ENCODE results near the gene NIN. TPM values are rescaled to one million over a fixed set of nuclear protein-coding genes. Genes with fewer than 3 reads are reported as not detected.
"Not testable (repeated sequence)": the region's sequence is repeated elsewhere in the genome, so short reads cannot be mapped to it uniquely, and the experiment has no call there.

NIN gene
- polyA plus RNA-seq, 1 donor: 43.1 TPM

DNA sequence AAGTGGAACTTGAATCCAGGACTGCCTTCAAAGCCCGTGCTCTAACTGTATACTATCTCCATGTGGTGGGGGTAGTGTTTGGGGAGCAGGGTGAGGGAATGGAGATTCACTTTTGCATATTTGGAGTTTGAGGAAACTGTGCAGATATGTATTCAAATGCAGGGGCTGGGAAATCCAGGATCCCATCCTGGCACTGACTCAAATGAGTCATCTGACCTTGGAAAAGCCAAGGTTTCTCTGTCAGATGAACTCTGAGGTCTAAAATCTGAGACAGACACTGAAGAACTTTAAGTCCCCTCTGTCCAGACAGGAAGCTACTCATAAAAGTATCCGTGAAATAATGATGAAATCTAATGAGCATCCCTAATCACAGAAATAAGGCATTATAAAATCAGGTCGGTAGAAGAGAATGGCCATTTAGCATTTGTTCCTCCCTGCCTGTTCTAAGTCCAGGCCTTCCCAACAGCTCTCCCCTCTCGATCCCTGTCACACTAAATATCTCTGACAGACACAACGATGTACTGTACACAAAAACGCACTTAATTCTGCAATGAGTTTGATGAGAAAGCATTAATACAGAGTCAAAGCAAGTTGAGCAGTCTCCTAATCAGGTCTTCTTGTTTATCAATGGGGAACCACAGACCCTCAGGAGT is 14.4 kb downstream of the NIN start:
- no peak for DNase-seq

DNA sequence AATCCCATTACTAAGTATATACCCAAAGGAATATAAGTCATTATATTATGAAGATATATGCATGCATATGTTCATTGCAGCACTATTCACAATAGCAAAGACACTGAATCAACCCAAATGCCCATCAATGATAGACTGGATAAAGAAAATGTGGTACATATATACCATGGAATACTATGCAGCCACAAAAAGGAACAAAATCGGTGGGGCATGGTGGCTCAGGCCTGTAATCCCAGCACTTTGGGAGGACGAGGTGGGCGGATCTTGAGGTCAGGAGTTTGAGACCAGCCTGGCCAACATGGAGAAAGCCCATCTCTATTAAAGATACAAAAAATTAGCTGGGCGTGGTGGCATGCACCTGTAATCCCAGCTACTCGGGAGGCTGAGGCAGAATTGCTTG is 15.4 kb downstream of the NIN start:
- not testable (repeated sequence) for DNase-seq

DNA sequence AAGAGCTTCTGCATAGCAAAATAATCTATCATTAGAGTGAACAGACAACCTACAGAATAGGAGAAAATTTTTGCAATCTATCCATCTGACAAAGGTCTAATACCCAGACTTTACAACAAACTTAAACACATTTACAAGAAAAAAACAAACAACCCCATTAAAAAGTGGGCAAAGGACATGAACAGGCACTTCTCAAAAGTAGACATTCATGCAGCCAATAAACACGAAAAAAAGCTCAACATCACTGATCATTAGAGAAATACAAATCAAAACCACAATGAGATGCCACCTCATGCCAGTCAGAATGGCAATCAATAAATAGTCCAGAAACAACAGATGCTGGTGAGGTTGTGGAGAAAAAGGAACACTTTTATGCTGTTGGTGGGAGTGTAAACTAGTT is 15.9 kb downstream of the NIN start:
- DNase-seq: not testable (repeated sequence)

DNA sequence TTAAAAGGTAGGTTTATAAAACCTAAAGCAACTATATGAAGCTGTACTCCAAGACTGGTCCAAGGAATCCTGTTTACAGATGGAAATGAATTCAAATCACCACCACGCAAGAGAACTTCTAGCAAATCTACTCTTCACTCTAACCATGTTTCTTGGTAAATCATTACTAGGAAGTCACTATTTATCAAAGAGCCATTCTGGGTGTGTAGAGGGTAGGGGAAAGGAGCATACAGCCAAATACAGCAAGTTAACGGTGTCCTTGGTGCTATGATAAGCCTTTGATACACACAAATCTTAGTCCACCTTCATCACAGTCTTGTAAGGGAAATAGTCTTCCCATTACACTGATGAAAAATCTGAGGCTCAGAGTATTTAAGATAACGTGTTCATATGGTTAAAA is 16.8 kb downstream of the NIN start:
- no peak for DNase-seq

DNA sequence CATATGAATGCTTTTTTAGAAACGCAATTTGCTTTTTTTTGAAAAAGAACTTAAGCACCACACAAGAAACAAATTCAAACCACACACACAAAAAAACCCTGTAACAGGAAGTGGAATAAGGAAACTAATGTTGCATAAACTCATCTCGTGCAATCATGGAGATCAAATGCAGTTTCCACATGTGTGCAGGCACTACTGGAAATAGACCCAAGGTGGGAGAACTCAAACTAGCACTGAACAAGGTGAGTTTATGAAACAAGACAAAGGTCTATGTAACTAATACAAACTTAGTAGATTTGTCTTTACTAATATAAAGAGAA is 17.5 kb downstream of the NIN start:
- DNase-seq: no peak

DNA sequence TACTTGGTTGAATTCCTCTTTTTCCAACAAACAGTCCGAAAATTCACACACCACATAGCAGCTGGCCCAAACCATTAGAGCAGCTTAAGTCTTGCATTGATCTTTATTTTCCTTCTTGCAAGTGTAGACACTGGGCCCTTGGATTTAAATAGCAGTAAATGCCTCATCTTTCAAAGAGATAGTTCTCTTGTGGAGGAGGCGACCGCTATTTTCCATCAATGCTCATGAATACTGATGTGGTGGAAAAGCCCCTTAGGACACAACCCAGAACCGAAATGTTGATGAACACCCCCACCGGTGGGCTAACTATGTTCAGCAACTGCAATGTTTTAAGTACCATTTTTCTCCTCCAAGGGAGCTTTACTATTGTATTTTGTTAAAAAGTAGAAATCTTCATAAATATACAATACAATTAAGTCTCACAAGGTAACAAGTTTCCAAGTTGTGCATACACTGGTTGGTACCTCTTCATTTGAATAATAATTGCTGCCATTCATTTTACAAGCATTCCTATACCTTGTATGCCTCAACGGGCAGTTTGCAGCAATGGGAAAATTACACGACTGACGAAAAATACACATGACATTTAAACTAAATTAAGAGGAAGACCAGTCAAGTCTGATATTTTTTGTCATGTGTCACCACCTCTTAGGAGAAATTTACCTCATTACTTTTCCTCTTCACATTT is 18.0 kb downstream of the NIN start:
- DNase-seq: no peak

DNA sequence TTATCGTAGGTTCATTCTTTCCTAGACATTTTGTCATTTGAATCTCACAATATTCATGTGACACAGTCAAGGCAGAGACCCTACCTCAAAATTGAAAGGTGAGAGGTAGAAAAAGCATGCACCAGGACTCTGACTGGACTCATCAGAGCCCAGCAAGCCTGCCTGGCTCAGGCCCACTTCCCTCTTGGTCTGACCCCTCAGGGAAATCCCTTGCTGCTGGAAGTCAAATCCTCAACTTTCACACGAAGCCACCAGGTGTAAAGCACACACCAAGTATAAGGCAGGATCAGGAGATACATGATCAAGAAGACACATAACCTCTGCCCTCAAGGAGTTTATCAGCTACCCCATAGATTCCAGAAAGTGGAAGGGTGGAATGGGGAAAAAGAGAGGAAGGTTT is 18.8 kb downstream of the NIN start:
- DNase-seq: no peak

DNA sequence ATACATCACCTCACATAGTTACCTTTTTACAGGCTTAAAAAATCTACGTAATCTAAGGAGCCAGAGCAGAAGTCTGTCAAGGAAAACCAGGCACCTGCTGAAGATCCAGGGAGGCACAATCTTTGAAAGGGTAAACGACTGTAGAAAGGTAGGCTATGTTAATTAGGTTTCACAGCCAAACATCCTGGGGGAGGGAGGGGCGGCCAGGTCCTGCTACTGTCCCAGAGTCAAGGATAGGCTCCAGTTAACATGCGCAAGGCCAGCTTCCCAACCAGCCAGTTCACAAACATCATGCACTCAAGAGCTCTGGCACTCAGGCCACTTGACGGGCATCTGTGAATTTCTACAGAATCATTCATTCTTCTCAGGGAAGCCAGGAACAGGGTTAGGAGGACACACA is 22.9 kb downstream of the NIN start:
- DNase-seq: no peak

DNA sequence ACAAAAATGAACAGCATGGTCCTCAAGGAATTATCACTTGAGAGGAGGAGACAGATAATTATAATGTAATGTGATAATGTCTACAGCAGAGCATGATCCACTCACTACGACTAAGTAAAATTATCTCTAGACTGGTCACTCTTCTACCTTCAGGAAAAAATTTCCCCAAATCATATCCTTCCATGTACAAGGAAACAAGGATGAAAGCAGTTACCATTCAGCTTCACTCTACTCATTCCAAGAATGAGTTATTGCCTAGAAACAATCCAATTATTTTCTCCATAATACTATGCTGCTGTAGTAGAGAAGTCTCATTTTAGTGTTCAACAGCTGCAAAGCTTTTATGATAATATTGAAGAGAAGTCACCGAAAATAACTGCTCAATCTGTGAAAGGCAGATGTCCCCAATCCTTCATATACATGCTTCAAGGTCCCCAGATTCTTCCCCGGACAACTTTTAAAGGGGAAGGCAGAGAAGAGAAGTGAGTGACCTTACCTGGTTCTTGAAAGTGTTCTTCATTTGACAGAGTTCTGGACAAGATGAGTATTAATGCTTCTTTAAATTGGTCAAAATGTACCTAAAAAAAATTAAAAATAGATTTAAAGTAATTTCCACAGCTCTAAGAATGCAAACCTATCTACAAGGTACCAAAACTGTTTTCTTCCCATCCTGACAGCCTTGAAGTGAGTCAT is 24.6 kb downstream of the NIN start:
- no peak for DNase-seq

DNA sequence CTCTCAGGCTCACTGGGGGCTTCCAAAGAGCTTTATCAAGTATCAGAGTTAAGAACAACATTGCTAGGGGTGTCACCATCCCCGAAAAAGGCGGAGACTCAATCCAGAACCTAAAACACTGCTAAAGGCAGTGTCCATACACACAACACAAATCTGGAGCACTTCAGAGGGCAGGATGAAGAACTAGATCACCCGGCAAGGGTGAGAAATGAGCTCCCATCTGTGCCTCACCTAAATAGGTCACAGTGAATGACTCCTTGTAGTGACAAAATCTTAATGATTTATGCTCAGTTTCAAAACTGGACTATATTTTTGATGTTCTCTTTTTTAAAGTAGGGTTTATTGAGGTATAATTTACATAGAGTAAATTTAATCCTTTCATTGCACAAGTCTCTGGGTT is 25.6 kb downstream of the NIN start:
- no peak for DNase-seq

DNA sequence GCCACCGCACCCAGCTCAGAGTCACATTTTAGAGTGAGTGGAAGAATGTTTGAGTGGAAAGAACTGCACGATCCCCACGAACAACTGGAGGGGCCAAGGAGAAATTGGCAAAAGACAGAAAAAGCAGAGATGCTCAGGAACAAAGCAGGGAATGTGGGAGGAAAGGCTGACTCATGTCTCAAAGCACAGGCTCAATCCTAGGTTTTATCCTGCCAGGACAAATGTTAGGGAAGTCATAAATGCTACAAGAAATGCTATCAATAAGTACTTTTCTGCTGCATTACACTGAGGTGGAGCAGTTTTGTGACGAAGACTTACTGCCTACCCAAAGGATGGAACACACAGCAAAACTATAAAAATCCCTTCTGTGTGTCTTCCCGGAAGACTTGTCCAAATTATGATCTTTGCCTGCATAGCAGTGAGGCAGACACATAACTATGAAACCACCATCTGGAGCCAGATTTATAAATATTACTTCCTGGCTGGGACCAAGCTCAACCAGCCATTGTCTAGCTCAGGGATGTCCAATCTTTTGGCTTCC is 26.7 kb downstream of the NIN start:
- no peak for DNase-seq

DNA sequence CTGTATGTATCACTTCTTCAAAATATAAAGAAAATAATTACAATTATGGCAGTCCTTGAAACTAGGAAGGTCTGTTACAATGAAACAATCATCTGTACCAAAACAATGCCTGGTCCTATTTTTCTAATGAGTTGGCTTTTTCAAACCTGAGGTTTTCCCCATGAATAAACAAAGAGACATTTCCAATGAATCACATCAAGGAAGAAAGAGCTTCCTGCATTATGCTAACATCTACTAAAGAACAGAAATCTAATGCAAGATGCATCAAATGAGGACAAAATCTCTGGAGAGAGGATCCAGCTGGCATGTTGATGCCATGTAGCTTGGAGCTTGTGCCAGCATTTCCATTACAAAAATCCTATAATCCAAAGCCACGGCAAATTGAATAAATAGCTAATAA is 29.3 kb downstream of the NIN start:
- DNase-seq: no peak

DNA sequence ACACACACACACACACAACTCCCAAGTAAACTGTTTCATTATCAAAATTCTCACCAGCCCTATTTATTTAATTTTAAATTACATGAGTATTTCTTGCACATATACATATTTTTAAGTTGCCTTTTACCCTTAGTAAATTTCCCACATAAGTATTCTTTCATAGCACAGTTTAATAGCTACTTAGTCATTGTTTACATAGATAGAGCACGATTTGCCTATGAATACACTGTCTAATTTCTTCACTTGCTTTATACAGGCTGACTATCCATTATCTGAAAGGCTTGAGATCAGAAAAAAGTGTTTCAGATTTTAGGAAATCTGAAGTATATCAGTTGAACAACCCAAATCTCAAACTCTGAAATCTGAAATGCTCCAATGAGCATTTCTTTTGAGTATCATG is 30.9 kb downstream of the NIN start:
- DNase-seq: no peak

DNA sequence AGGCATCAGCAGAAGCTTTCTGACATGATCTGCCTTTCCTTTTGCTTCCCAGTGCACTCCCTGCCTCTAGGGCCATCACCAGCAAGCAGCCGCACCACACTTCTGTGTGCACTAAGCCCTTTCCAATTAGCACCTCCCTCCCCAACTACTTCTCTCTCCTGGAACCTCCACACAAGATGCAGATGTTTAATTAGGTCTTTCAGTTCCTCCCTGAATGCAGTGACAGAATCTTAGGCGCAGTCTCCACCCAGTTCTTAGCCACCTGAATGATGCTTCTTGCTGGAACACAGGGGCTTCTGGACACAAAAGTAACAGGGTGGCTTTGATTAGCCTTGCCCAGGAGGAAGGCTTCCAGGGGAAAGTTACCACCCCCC is 32.9 kb downstream of the NIN start:
- DNase-seq: no peak

DNA sequence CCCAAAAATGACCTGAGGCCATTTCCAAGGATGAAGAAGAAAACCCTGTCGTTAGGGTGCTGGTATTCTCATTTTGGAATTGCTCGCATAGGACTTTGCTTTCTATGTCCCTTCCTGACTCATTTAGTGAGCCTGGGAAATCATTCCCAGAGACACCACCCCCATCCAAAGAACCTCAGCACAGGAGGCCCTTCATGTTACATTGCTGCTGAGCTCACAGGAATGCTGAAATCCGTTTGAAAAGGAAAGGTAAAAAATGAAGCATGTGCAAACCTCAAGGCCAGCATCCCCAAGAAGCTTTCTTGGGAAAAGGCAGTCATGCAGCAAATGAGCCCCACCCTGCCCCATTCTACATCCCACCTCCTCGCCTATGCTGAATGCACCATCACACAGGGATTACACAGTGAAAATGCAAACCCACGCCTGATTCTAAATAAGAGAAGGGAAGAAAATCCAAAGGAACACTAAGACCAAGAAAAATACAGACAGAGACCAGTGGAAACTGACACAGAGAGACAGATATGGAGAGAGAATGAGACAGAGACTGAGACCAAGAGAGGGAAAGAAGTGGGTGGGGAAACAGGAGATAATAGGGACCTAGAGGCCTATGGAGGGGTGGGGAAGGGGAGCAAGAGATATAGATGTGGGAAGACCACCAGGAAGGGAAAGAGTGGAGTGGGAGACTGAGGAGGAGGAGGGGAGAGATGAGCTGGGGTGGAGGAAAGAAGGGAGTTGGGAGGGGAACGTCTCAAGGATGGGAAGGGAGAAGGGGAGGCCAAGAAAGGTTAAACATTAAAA is 33.5 kb downstream of the NIN start:
- no peak for DNase-seq

DNA sequence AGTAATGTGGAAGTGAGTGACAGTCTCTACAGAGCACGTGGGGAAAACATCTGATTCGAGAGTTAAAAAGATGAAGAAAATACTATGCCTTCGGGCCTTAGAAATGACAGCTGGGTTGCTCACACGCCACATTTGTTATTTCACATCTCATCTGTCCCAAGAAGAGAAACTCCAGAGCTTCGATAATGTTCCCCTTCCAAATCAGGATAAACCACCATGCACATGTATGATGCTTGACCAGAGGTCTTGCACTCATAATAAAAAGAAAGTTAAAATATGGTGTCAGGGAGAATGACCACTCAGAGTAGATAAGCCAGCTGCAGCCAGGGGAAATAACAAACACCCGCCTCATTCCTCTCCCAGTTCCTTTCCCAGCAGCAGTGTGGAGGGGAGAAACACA is 34.6 kb downstream of the NIN start:
- no peak for DNase-seq

DNA sequence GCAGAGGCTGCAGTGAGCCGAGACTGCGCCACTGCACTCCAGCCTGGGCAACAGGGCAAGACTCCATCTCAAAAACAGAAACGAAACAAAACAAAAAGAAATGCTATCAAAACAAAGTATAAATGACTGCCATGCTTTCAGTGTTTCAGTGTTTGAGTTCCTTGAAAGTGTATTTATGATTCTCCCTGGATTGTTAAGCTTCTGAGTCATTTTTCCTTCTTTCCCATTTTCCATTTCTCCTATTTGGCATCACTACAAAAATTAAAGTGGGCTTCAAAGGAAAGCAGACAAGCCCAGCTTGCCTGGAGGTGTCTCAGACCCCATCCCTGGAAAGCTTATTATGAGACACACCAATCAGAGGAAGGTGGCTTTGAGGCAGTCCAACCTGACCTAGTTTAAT is 35.1 kb downstream of the NIN start:
- DNase-seq: no peak

DNA sequence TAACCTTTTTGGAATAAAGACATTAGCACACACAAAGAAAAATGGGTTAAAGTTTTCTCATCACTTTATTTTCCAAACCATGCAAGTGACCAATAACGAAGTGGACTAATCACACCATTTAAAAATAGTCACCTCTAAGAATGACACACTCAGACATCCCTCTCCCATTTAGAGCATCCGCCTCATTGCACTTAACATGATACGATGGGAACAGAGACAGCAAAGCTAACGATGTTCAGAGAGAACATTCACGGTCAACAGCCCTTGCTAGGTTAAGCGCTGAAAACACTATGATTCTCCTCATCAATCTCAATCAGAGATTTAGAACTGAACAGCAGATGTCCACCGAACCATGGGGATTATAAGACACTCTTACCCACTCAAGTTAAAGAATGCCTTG is 35.8 kb downstream of the NIN start:
- DNase-seq: no peak

DNA sequence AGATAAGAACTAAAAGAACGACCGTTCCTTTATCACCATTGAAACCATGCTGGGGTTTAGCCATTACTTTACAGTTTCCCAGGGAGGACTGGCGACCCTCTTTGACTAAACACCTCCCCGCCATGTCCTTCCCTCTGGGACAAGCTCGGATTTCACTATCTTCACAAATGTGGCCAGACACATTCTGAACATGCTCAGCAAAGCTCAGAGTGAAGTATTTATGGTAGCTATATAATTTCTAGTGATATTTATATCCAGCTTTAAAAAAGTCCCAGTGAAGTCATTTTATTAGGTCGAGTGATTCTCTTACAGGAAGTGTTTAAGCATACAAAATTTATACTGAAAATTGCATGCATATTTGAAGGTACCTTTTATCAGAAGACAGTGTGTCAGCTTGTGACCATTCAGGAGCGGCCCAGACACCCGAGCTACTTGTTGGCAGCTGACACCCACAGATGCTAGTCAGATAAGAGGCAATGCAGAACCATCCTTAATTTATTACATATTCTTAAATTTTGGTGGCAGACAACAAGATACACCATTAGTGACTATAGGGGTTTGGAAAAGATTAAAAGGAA is 36.8 kb downstream of the NIN start:
- no peak for DNase-seq

DNA sequence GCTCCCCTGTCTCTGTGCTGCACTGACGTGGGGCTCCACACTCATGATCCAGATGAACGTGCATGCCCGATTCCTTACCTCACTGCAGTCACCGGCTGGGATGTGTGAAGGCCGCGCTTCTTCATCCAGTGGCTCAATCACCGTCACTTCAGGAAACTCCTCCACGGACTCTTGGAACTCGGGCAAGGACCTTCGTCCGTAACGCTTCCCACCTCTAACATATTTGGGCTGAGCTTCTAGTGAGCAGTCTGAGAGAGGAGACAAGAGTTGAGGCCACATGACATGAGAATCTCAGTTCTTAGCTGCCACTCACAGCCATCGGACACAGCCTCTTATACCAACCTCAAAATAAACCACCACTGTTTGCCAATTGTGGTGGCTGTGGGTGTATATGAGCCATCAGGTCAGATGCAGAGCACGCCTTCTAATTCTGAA is 38.3 kb downstream of the NIN start:
- DNase-seq: no peak

DNA sequence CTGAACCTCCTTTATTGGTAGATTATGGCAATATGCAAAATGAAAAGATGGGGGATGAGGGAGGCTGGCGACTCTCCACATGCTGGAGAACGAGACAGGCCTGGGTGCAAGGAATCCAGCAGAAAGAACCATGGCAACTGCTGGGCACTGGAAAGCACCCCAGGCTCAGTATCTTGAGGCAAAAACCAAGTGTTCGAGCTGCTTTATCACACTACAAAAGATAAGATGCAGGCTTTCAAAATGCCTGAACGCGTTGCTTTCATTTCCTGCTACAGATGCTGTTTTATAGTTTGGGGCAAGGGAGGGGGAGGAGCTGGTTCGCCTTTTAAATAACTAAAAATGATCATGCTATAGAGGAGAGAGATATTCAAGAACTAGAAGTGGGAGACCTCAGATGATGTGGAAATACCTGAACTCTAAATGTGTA is 38.9 kb downstream of the NIN start:
- DNase-seq: no peak

DNA sequence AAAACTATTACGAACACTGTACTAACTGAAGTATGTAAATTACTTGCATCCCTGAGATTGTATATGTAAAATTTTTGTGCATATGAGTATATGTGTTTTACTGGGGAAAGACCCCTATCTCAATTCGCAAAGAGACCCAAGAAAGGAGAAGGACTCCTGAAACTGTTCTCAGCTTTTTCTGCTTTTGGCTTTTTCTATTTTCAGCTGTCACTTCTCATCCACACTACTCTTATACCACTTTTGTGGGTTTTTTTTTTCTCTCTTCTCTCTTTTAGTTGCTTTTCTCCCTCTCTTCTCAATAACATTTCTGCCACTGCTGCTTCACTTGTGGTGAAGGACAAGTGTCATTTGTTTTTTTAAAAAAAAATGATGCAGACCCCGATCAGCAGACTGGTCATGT is 39.8 kb downstream of the NIN start:
- no peak for DNase-seq
